CD4-positive, alpha-beta T cell (primary cell): ENCODE data around the gene ADGRD1. TPM values are rescaled to one million over a fixed set of nuclear protein-coding genes. Genes with fewer than 3 reads are reported as not detected.

Experiments used
- ATAC-seq: fragments of 200-7000 bp; cut with Tn5 transposase; one replicate; pipeline ENCODE4 v1.10.0; 2022; ENCODE audit warnings: mild to moderate bottlenecking; ENCODE audit not compliant: poor library complexity
- CTCF ChIA-PET: fragments of 350-600 bp; sonication (Branson Sonifier 250); formaldehyde crosslinking; loops from one replicate; lab custom pipeline; 2021; ENCODE audit warnings: antibody characterized with exemption, inconsistent platforms; lab: Charles Lee
- POLR2A ChIA-PET: fragments of 350-600 bp; sonication (Branson Sonifier 250); formaldehyde crosslinking; loops from one replicate; lab custom pipeline; 2021; ENCODE audit warnings: antibody characterized with exemption, inconsistent platforms; lab: Charles Lee
- DNase-seq, 14 experiments: peaks; one replicate each; pipeline ENCODE4 v3.0.0-alpha.2; 2013 to 2020; ENCODE audit warnings: mixed read lengths in 2 of 14
- H3K27ac ChIP-seq, 2 donors: one replicate each; pipeline versions ENCODE4 v1.5.1 to v1.7.0; 2013; ENCODE audit warnings: low read length in 2 of 2, low read depth in 1 of 2, mild to moderate bottlenecking in 1 of 2
- H3K27me3 ChIP-seq, 2 experiments: 1 replicate in 1 of 2; 2 replicates in 1 of 2; pipeline versions ENCODE4 v1.6.1 to v1.7.0; 2013; ENCODE audit warnings: low read length in 2 of 2, control low read depth in 1 of 2, mild to moderate bottlenecking in 1 of 2, moderate library complexity in 1 of 2; ENCODE audit not compliant: insufficient read depth in 2 of 2, control insufficient read depth in 1 of 2
- H3K36me3 ChIP-seq: one replicate; pipeline ENCODE4 v1.6.1; 2013; ENCODE audit warnings: low read length, control low read depth; ENCODE audit not compliant: insufficient read depth
- H3K4me1 ChIP-seq: one replicate; pipeline ENCODE4 v1.6.1; 2013; ENCODE audit warnings: low read length, control low read depth; ENCODE audit not compliant: insufficient read depth
- H3K4me3 ChIP-seq: one replicate; pipeline ENCODE4 v1.5.1; 2013; ENCODE audit warnings: mild to moderate bottlenecking, low read length, moderate library complexity
- H3K9me3 ChIP-seq, 2 experiments: 1 replicate in 1 of 2; 2 replicates in 1 of 2; pipeline versions ENCODE4 v1.6.1 to v1.7.0; 2013; ENCODE audit warnings: low read length in 2 of 2, mild to moderate bottlenecking in 2 of 2, control low read depth in 1 of 2, moderate library complexity in 1 of 2; ENCODE audit not compliant: control insufficient read depth in 1 of 2, insufficient read depth in 1 of 2
- H3K27ac Mint-ChIP-seq: one replicate; pipeline ENCODE4 v1.8.0; 2020; ENCODE audit warnings: mixed read lengths
- H3K27me3 Mint-ChIP-seq: one replicate; pipeline ENCODE4 v1.8.0; 2021; ENCODE audit warnings: mixed read lengths
- H3K36me3 Mint-ChIP-seq: one replicate; pipeline ENCODE4 v1.8.0; 2021; ENCODE audit warnings: low read depth, mixed read lengths
- H3K4me1 Mint-ChIP-seq: one replicate; pipeline ENCODE4 v1.8.0; 2021; ENCODE audit warnings: low read depth, mixed read lengths
- H3K4me3 Mint-ChIP-seq: one replicate; pipeline ENCODE4 v1.8.0; 2020; ENCODE audit warnings: mild to moderate bottlenecking, mixed read lengths
- H3K9me3 Mint-ChIP-seq: one replicate; pipeline ENCODE4 v1.8.0; 2020; ENCODE audit warnings: mixed read lengths
- CTCF ChIP-seq: fragments of 200-600 bp; IDR thresholded peaks from one replicate; pipeline ENCODE4 v1.8.0; 2022; ENCODE audit warnings: antibody characterized with exemption, mild to moderate bottlenecking
- intact Hi-C, 2 experiments: fragments of 100-400 bp; cut with DNase I in 1 of 2; cut with micrococcal nuclease in 1 of 2; formaldehyde crosslinking; loops; one replicate each; pipeline versions ENCODE4 v1.15.1 to v1.9.0; 2023 to 2025; cut with DNase I, micrococcal nuclease
- total RNA-seq, 174 experiments: library from RNA in 2 of 174; stranded (reverse) in 2 of 174; gene quantifications; one replicate each; pipeline ENCODE4 v1.2.3 and lab custom pipeline; 2021 to 2026

ADGRD1 gene
- total RNA-seq, 2 experiments from 2014 or later = 0.22 TPM; not detected in 1

- no peaks in the 10 kb centered on the region for H3K4me1 ChIP-seq
- ATAC-seq (no peak), DNase-seq (no peak)
- Mint-ChIP-seq H3K36me3 (no peaks in the 10 kb centered on the region), H3K4me3 (no peak overlapping the region), H3K27me3 (no peaks in the 10 kb centered on the region), H3K4me1 (no peaks in the 10 kb centered on the region), H3K27ac (no peak overlapping the region), H3K9me3 (no peaks in the 10 kb centered on the region)
- no peak overlapping the region for H3K4me3 ChIP-seq
- H3K9me3 ChIP-seq = peaks cover 0 to 11% of the 10 kb centered on the region in 2 experiments
- no peak overlapping the region for H3K27ac ChIP-seq
- no peaks in the 10 kb centered on the region for H3K27me3 ChIP-seq
- intact Hi-C loops = no loop called here
- ChIA-PET CTCF (no interaction called here), POLR2A (no interaction called here)
- no peaks in the 10 kb centered on the region for H3K36me3 ChIP-seq
- TF ChIP-seq CTCF = no peak
Measured at GRCh38 chr12:131041968-131042833, 88.5 kb downstream of the ADGRD1 start.

- H3K27me3 ChIP-seq = no peaks in the 10 kb centered on the region
- H3K4me3 ChIP-seq = no peak overlapping the region
- H3K27ac ChIP-seq = no peak overlapping the region
- H3K36me3 ChIP-seq = no peaks in the 10 kb centered on the region
- H3K4me3 Mint-ChIP-seq = no peak overlapping the region
- no peak for TF ChIP-seq CTCF
- intact Hi-C loops = no loop called here
- no peaks in the 10 kb centered on the region for H3K27me3 Mint-ChIP-seq
- peaks cover 0 to 11% of the 10 kb centered on the region in 2 experiments for H3K9me3 ChIP-seq
- DNase-seq (no peak), ATAC-seq (no peak)
- no peaks in the 10 kb centered on the region for H3K4me1 ChIP-seq
- H3K4me1 Mint-ChIP-seq = no peaks in the 10 kb centered on the region
- no peaks in the 10 kb centered on the region for H3K36me3 Mint-ChIP-seq
- ChIA-PET POLR2A (no interaction called here), CTCF (no interaction called here)
- H3K9me3 Mint-ChIP-seq = no peaks in the 10 kb centered on the region
- H3K27ac Mint-ChIP-seq = no peak overlapping the region
Measured at GRCh38 chr12:131042834-131043245, 89.1 kb downstream of the ADGRD1 start.

GRCh38 chr12:131043401-131043871 lies 89.7 kb downstream of the ADGRD1 start:
- no peak overlapping the region for H3K27ac Mint-ChIP-seq
- no peaks in the 10 kb centered on the region for H3K4me1 Mint-ChIP-seq
- intact Hi-C loops = no loop called here

More at GRCh38 chr12:131043401-131043871, 89.7 kb downstream of the ADGRD1 start:
- Mint-ChIP-seq H3K4me3 (no peak overlapping the region), H3K27me3 (no peaks in the 10 kb centered on the region), H3K9me3 (no peaks in the 10 kb centered on the region), H3K36me3 (no peaks in the 10 kb centered on the region)
- TF ChIP-seq CTCF = no peak
- H3K27ac ChIP-seq = no peak overlapping the region
- POLR2A ChIA-PET = no interaction called here
- no peak for ATAC-seq
- H3K27me3 ChIP-seq = no peaks in the 10 kb centered on the region
- no peaks in the 10 kb centered on the region for H3K36me3 ChIP-seq
- H3K4me1 ChIP-seq = no peaks in the 10 kb centered on the region
- no peak overlapping the region for H3K4me3 ChIP-seq
- DNase-seq = no peak
- CTCF ChIA-PET = no interaction called here
- peaks cover 0 to 6% of the 10 kb centered on the region in 2 experiments for H3K9me3 ChIP-seq
